GM21825 (cell line): ENCODE measurements around the gene CNNM4.

Experiments used
- ATAC-seq: cut with Tn5 transposase; IDR thresholded peaks from one replicate; pipeline ENCODE4 v1.9.1; 2021; ENCODE audit warnings: mild to moderate bottlenecking, moderate library complexity; ENCODE audit not compliant: unreplicated experiment

CNNM4 gene

DNA sequence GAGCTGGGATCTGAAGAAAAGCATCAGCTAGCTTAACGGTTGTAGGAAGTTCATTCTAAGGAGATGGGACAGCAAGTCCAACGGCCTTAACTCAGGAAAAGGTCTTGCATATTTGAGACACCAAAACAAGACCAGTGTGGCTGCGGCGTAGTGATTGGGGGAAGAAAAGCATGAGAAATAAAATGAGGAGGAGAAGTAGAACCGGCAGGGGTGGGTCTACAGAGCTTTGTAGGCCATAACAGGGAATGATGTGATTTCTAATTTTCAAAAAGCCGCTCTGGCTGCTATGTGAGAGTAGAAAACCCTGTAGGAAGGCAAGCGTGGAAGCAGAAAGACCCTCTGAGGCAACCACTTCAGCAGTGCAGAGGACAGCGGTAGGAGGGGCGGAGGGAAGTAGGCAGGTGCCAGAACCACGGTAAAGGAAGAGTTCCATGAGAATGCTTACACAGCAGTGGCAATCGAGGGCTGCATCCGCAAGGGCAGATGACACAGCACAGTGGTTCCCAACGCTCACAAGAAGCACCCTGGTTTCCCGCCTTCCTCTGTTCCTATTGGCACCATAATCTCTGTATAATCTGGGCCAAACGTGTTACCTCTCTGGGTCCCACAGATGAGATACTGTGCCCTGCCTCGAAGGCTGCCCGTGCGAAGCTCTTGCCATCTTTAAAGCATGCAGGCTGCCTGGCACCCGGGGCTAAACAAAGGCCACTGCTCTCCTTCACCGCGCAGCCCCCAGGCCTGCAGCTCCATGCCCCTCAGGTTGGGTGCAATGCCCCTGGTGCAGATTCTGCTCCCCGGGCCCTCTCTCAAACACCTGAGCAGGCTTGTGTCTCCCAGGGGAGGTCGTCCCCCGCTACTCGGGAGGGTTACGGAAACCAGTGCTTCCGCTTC lies 96.3 kb downstream of the CNNM4 start:
- ATAC-seq, result no peak

DNA sequence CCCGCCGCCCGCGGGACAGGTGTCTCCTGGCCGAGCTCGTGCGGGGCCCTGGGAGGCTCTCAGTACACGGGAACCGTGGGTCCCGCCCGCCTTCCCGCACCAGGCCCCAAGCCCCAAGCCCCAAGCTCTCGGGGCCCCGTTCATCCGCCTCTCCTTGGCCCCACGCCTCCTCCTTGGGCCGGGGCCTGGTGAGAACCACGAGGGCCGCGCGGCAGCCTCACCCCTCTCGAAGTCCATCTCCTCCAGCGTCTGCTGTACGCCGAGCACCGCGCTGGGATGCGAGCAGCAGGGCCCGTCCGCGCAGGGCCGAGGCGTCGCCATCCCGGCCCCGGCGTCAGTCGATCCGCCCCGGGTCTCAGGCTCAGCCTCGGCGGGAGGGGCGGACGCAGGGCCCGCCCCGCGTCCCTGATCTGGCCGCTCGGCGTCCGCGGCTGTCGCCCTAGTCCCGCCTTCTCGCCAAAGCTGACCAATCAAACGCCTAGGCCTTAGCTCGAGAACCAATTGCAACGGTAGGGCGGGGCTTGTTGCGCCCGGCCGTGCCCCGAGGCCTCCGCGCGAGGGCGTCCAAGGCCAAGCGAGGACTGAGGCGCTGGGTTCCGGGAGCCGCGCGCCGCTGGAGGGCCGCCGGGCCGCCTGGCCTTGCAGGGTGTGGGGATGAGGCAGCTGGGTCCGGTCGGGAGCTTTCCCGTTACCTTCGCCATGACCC lies 97.1 kb downstream of the CNNM4 start, which contains the start of gene ANKRD39:
TSS of gene ANKRD39 (minus strand) at position 350 of the 706 bp plus-strand sequence. CDS start at position 321, 29 bp downstream.
- peak; percentile 90 for ATAC-seq

DNA sequence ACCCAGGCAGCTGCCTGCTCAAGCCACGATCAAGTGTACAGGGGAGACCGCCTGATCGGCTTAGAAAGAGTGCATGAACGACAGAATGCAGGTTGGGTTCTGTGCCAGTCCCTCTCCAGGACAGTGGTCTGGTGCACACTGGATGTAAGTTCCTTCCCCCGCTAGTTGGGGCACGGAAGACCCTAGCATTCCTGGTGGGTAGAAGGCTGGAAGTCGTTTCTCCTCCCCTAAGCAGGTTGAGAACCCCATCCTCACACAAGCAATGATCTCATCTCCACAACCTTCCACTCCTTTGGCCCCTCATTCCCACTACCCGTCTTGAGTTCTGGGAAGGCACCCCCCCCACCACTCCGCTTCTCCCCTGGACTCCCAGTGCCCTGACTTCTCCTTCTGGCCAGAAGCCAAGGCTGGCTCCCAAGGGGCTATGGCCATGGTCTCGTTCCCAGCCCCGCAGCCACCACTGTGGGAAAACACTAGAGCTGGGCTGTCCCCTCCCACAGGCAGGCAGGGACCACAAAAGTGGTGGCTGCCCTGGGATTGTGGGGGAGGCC lies 98.5 kb downstream of the CNNM4 start:
- no peak for ATAC-seq

DNA sequence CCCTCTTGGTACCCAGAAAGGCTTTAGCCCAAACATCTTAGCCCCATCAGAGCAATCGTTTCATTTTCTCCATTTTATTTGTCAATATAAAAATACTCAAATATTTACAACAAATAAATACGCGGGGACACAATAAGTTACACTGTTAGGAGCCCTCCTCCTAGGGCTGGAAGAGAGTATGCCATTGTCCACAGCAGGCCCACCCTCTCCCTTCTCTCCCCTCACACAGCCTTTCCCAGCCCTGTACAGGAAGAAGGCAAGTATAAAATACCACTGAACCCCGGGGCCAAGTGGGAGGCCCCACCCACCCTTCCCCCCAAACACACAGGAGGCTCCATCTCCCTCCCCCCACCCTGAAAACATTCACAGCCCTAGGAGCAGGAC lies 99.0 kb downstream of the CNNM4 start:
- ATAC-seq, result no peak

DNA sequence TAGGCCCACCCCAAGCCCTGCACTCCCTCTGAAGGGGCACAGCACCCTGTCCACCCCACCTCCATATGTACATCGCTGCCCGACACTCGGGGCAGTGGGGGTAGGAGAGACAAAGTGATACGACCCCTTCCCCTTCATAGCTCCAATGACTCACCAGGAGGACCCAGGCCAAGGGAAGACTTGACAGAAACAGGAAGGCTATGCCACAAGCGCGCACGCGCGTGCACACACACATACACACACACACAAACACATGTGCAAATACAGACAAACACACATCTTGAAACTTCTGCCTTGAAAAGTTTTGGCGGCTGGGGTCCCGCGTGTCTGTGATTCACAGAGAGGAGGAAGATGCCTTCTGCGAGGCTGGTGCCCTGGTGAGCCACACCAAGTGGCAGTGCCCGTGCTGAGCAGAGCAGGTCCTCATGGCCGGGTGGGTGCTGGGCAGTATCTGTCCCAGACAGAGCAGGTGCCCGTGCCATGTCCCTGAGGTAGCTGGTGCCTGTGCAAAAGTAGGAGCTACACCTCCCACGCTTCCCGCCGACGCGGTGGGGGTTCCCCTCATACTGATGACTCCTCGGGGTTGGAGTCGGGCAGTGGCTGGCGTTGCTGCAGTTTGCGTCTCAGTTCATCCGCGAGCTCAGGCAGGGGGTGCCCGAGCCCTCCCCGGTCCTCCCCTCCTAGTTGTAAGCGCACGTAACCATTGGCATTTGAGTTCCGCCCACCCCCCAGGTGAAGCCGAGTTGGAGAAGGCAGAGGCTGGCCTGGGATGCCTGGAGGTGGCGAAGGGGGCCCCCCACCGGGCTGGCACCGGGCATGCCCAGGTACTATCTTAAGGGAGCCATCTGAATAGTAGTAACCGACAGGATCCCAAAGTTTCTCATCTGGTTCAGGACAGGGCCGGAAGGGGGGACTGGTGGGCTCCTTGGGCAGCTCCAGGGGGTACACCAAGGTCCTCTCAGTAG lies 99.6 kb downstream of the CNNM4 start:
- ATAC-seq, result no peak

DNA sequence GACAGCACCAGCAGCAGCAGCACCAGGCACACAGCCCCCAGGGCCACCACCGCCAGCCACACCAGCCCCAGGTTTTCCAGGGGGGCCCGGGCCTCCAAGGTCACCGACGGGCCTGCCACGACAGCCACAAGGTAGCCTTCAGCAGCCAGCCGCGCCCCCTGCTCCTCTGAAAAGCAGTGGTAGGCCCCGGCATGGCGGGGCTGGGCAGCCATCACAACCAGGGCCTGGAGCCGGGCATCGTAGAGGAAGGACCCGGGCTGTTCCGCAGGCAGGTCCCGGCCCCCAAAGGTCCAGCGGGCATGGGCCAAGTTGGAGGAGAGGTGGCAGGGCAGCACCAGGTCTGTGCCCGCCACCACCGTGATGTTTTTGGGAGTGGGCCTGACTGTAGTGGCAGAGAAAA lies 100.4 kb downstream of the CNNM4 start:
- ATAC-seq, result no peak
